ENCODE data around the gene RAB5A.
"Not testable (repeated sequence)": the region's sequence is repeated elsewhere in the genome, so short reads cannot be mapped to it uniquely, and the experiment has no call there.

The RAB5A gene

GRCh38 chr3:19946832-19947548 is at the start of gene RAB5A:
RAB5A (plus strand) TSS chr3:19947097; CDS start chr3:19950899, 3,802 bp downstream.
- Mint-ChIP-seq H3K4me1 (ENCODE audit: low read depth) (peaks cover 27% of the 10 kb centered on the region), H3K36me3 (ENCODE audit: low read depth) (peaks cover 46% of the 10 kb centered on the region), H3K9me3 (no peaks in the 10 kb centered on the region), H3K4me3 (peak within 1 kb of the TSS; percentile 93), H3K27ac (peak within 1 kb of the TSS; percentile 98), H3K27me3 (no peaks in the 10 kb centered on the region)
- intact Hi-C loops (cut with micrococcal nuclease) = loop anchor here (1.0 to 5.0 kb wide), 6 partner anchors 16 to 240 kb away; partner anchors contain the start of genes KAT2B and SGO1

- intact Hi-C loops (cut with micrococcal nuclease) = no loop called here
- H3K4me3 Mint-ChIP-seq = no peak overlapping the region
- no peaks in the 10 kb centered on the region for H3K9me3 Mint-ChIP-seq
- no peaks in the 10 kb centered on the region for H3K27me3 Mint-ChIP-seq
- peaks cover 10% of the 10 kb centered on the region for H3K4me1 Mint-ChIP-seq (ENCODE audit: low read depth)
- no peak overlapping the region for H3K27ac Mint-ChIP-seq
- H3K36me3 Mint-ChIP-seq (ENCODE audit: low read depth) = no peaks in the 10 kb centered on the region
Measured at GRCh38 chr3:19898721-19899120, 48.2 kb upstream of the RAB5A start.

GRCh38 chr3:19899264-19899663 is 47.6 kb upstream of the RAB5A start:
- no peaks in the 10 kb centered on the region for H3K27me3 Mint-ChIP-seq
- intact Hi-C loops (cut with micrococcal nuclease) = no loop called here
- no peak overlapping the region for H3K27ac Mint-ChIP-seq
- H3K36me3 Mint-ChIP-seq (ENCODE audit: low read depth) = no peaks in the 10 kb centered on the region
- peaks cover 10% of the 10 kb centered on the region for H3K4me1 Mint-ChIP-seq (ENCODE audit: low read depth)
- H3K4me3 Mint-ChIP-seq = no peak overlapping the region
- no peaks in the 10 kb centered on the region for H3K9me3 Mint-ChIP-seq

- not testable (repeated sequence) for H3K9me3 Mint-ChIP-seq; H3K27me3 Mint-ChIP-seq; H3K27ac Mint-ChIP-seq; H3K4me3 Mint-ChIP-seq; H3K36me3 Mint-ChIP-seq (ENCODE audit: low read depth)
- H3K4me1 Mint-ChIP-seq (ENCODE audit: low read depth) = peaks cover 10% of the 10 kb centered on the region
- intact Hi-C loops (cut with micrococcal nuclease) = loop anchor here (2.0 kb wide), 1 partner anchor 47 kb away; the partner anchor contains the start of gene RAB5A
Measured at GRCh38 chr3:19899833-19900232, 47.1 kb upstream of the RAB5A start.

GRCh38 chr3:19901337-19901736 is 45.6 kb upstream of the RAB5A start:
- H3K9me3 Mint-ChIP-seq = no peaks in the 10 kb centered on the region
- H3K4me3 Mint-ChIP-seq = no peak overlapping the region
- no peaks in the 10 kb centered on the region for H3K27me3 Mint-ChIP-seq
- H3K27ac Mint-ChIP-seq = no peak overlapping the region
- intact Hi-C loops (cut with micrococcal nuclease) = loop anchor here (2.0 kb wide), 1 partner anchor 45 kb away; the partner anchor contains the start of gene RAB5A
- H3K36me3 Mint-ChIP-seq (ENCODE audit: low read depth) = no peaks in the 10 kb centered on the region
- peaks cover 10% of the 10 kb centered on the region for H3K4me1 Mint-ChIP-seq (ENCODE audit: low read depth)

- H3K27ac Mint-ChIP-seq = no peak overlapping the region
- no peak overlapping the region for H3K4me3 Mint-ChIP-seq
- H3K27me3 Mint-ChIP-seq = no peaks in the 10 kb centered on the region
- no peaks in the 10 kb centered on the region for H3K36me3 Mint-ChIP-seq (ENCODE audit: low read depth)
- H3K9me3 Mint-ChIP-seq = no peaks in the 10 kb centered on the region
- intact Hi-C loops (cut with micrococcal nuclease) = loop anchor here (2.0 kb wide), 1 partner anchor 45 kb away; the partner anchor contains the start of gene RAB5A
- peaks cover 10% of the 10 kb centered on the region for H3K4me1 Mint-ChIP-seq (ENCODE audit: low read depth)
Measured at GRCh38 chr3:19901918-19902317, 45.0 kb upstream of the RAB5A start.

- no peaks in the 10 kb centered on the region for H3K9me3 Mint-ChIP-seq
- no peaks in the 10 kb centered on the region for H3K27me3 Mint-ChIP-seq
- intact Hi-C loops (cut with micrococcal nuclease) = no loop called here
- H3K27ac Mint-ChIP-seq = no peak overlapping the region
- H3K4me1 Mint-ChIP-seq (ENCODE audit: low read depth) = peaks cover 10% of the 10 kb centered on the region
- no peak overlapping the region for H3K4me3 Mint-ChIP-seq
- H3K36me3 Mint-ChIP-seq (ENCODE audit: low read depth) = no peaks in the 10 kb centered on the region
Measured at GRCh38 chr3:19903649-19904048, 43.2 kb upstream of the RAB5A start.

- no peak overlapping the region for H3K27ac Mint-ChIP-seq
- intact Hi-C loops (cut with micrococcal nuclease) = no loop called here
- H3K9me3 Mint-ChIP-seq = peaks cover 23% of the 10 kb centered on the region
- no peaks in the 10 kb centered on the region for H3K4me1 Mint-ChIP-seq (ENCODE audit: low read depth)
- H3K4me3 Mint-ChIP-seq = no peak overlapping the region
- no peaks in the 10 kb centered on the region for H3K36me3 Mint-ChIP-seq (ENCODE audit: low read depth)
- no peaks in the 10 kb centered on the region for H3K27me3 Mint-ChIP-seq
Measured at GRCh38 chr3:19907523-19907922, 39.4 kb upstream of the RAB5A start.

GRCh38 chr3:19911452-19911851 is 35.4 kb upstream of the RAB5A start:
- Mint-ChIP-seq H3K36me3 (ENCODE audit: low read depth) (no peaks in the 10 kb centered on the region), H3K9me3 (peaks cover 36% of the 10 kb centered on the region), H3K27ac (no peak overlapping the region), H3K27me3 (no peaks in the 10 kb centered on the region), H3K4me1 (ENCODE audit: low read depth) (no peaks in the 10 kb centered on the region), H3K4me3 (no peak overlapping the region)
- intact Hi-C loops (cut with micrococcal nuclease) = no loop called here

- no peak overlapping the region for H3K4me3 Mint-ChIP-seq
- H3K36me3 Mint-ChIP-seq (ENCODE audit: low read depth) = no peaks in the 10 kb centered on the region
- peaks cover 9% of the 10 kb centered on the region for H3K4me1 Mint-ChIP-seq (ENCODE audit: low read depth)
- peaks cover 16% of the 10 kb centered on the region for H3K9me3 Mint-ChIP-seq
- H3K27ac Mint-ChIP-seq = no peak overlapping the region
- intact Hi-C loops (cut with micrococcal nuclease) = no loop called here
- no peaks in the 10 kb centered on the region for H3K27me3 Mint-ChIP-seq
Measured at GRCh38 chr3:19917167-19917566, 29.7 kb upstream of the RAB5A start.

GRCh38 chr3:19920401-19921080 is 26.4 kb upstream of the RAB5A start:
- Mint-ChIP-seq H3K27me3 (no peaks in the 10 kb centered on the region), H3K9me3 (no peaks in the 10 kb centered on the region), H3K27ac (no peak overlapping the region), H3K36me3 (ENCODE audit: low read depth) (no peaks in the 10 kb centered on the region), H3K4me1 (ENCODE audit: low read depth) (peaks cover 9% of the 10 kb centered on the region), H3K4me3 (no peak overlapping the region)
- intact Hi-C loops (cut with micrococcal nuclease) = no loop called here

GRCh38 chr3:19931180-19931692 is 15.7 kb upstream of the RAB5A start:
- peaks cover 10% of the 10 kb centered on the region for H3K27me3 Mint-ChIP-seq
- H3K4me1 Mint-ChIP-seq (ENCODE audit: low read depth) = peaks cover 57% of the 10 kb centered on the region
- peak overlapping the region; percentile 97 for H3K27ac Mint-ChIP-seq
- H3K36me3 Mint-ChIP-seq (ENCODE audit: low read depth) = no peaks in the 10 kb centered on the region
- H3K4me3 Mint-ChIP-seq = peak overlapping the region; percentile 71
- peaks cover 9% of the 10 kb centered on the region for H3K9me3 Mint-ChIP-seq
- intact Hi-C loops (cut with micrococcal nuclease) = loop anchor here (1.0 kb wide), 1 partner anchor 16 kb away; the partner anchor contains the start of gene RAB5A

GRCh38 chr3:19931767-19932188 is 15.1 kb upstream of the RAB5A start:
- Mint-ChIP-seq H3K27me3 (peaks cover 10% of the 10 kb centered on the region), H3K4me3 (peak overlapping the region; percentile 71), H3K4me1 (ENCODE audit: low read depth) (peaks cover 56% of the 10 kb centered on the region), H3K36me3 (ENCODE audit: low read depth) (no peaks in the 10 kb centered on the region), H3K9me3 (peaks cover 9% of the 10 kb centered on the region), H3K27ac (peak overlapping the region; percentile 97)
- intact Hi-C loops (cut with micrococcal nuclease) = loop anchor here (1.0 kb wide), 1 partner anchor 16 kb away; the partner anchor contains the start of gene RAB5A

GRCh38 chr3:19932422-19932821 is 14.5 kb upstream of the RAB5A start:
- H3K4me1 Mint-ChIP-seq (ENCODE audit: low read depth) = peaks cover 51% of the 10 kb centered on the region
- H3K27ac Mint-ChIP-seq = peak overlapping the region; percentile 97
- no peak overlapping the region for H3K4me3 Mint-ChIP-seq
- intact Hi-C loops (cut with micrococcal nuclease) = no loop called here
- H3K36me3 Mint-ChIP-seq (ENCODE audit: low read depth) = no peaks in the 10 kb centered on the region
- H3K27me3 Mint-ChIP-seq = peaks cover 10% of the 10 kb centered on the region
- peaks cover 9% of the 10 kb centered on the region for H3K9me3 Mint-ChIP-seq

Measured in dendritic cell treated with granulocyte-macrophage colony-stimulating factor and Interleukin-4, amounts not matched to agents 40 ng/mL and 50 ng/mL, for 4 days (primary cell).